Nephron (organoid): ENCODE data around the gene ITGB6.

Experiments used
- H3K27ac Mint-ChIP-seq, 3 experiments: 2 replicates each; pipeline ENCODE4 v1.8.0; 2020; ENCODE audit warnings: mixed read lengths in 3 of 3, mild to moderate bottlenecking in 2 of 3, moderate library complexity in 1 of 3
- H3K27me3 Mint-ChIP-seq: 2 replicates; pipeline ENCODE4 v1.8.0; 2021; ENCODE audit warnings: low read depth, mild to moderate bottlenecking, moderate library complexity, mixed read lengths
- H3K36me3 Mint-ChIP-seq: 2 replicates; pipeline ENCODE4 v1.8.0; 2020; ENCODE audit warnings: low read depth, mixed read lengths
- H3K4me1 Mint-ChIP-seq: 2 replicates; pipeline ENCODE4 v1.8.0; 2020; ENCODE audit warnings: mixed read lengths
- H3K4me3 Mint-ChIP-seq, 3 experiments: 2 replicates each; pipeline ENCODE4 v1.8.0; 2020; ENCODE audit warnings: mild to moderate bottlenecking in 3 of 3, mixed read lengths in 3 of 3, moderate library complexity in 2 of 3
- H3K9me3 Mint-ChIP-seq: 2 replicates; pipeline ENCODE4 v1.8.0; 2020; ENCODE audit warnings: mixed read lengths
- TF ChIP-seq, protein P1 (sequence below), 3 experiments: fragments of 200-600 bp; sonication (generic); IDR thresholded peaks; one replicate each; pipeline ENCODE4 v1.5.0; 2021; ENCODE audit warnings: antibody characterized with exemption in 3 of 3; ENCODE audit not compliant: unreplicated experiment in 3 of 3

The ITGB6 gene

GRCh38 chr2:160068906-160069305 lies 131.2 kb downstream of the ITGB6 start:
- Mint-ChIP-seq H3K27ac (peak overlapping the region in 2 of 3 experiments; percentile 64 to 80), H3K36me3 (peaks cover 4% of the 10 kb centered on the region), H3K4me3 (no peak overlapping the region), H3K9me3 (peaks cover 23% of the 10 kb centered on the region), H3K4me1 (peaks cover 3% of the 10 kb centered on the region), H3K27me3 (no peaks in the 10 kb centered on the region)
- TF ChIP-seq, protein P1, sequence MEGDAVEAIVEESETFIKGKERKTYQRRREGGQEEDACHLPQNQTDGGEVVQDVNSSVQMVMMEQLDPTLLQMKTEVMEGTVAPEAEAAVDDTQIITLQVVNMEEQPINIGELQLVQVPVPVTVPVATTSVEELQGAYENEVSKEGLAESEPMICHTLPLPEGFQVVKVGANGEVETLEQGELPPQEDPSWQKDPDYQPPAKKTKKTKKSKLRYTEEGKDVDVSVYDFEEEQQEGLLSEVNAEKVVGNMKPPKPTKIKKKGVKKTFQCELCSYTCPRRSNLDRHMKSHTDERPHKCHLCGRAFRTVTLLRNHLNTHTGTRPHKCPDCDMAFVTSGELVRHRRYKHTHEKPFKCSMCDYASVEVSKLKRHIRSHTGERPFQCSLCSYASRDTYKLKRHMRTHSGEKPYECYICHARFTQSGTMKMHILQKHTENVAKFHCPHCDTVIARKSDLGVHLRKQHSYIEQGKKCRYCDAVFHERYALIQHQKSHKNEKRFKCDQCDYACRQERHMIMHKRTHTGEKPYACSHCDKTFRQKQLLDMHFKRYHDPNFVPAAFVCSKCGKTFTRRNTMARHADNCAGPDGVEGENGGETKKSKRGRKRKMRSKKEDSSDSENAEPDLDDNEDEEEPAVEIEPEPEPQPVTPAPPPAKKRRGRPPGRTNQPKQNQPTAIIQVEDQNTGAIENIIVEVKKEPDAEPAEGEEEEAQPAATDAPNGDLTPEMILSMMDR (IDR thresholded peaks at IDR 0.05; ENCODE audit: unreplicated experiment in 3 of 3): no peak

GRCh38 chr2:160064916-160065315 lies 135.2 kb downstream of the ITGB6 start:
- Mint-ChIP-seq H3K4me1 (peaks cover 10% of the 10 kb centered on the region), H3K4me3 (peak overlapping the region in 2 of 3 experiments; percentile 54 to 58), H3K27ac (peak overlapping the region in 1 of 3 experiments; percentile 33), H3K36me3 (peaks cover 4% of the 10 kb centered on the region), H3K9me3 (peaks cover 15% of the 10 kb centered on the region), H3K27me3 (peaks cover 16% of the 10 kb centered on the region)
- TF ChIP-seq, protein P1 (IDR thresholded peaks at IDR 0.05; ENCODE audit: unreplicated experiment in 3 of 3): no peak

DNA sequence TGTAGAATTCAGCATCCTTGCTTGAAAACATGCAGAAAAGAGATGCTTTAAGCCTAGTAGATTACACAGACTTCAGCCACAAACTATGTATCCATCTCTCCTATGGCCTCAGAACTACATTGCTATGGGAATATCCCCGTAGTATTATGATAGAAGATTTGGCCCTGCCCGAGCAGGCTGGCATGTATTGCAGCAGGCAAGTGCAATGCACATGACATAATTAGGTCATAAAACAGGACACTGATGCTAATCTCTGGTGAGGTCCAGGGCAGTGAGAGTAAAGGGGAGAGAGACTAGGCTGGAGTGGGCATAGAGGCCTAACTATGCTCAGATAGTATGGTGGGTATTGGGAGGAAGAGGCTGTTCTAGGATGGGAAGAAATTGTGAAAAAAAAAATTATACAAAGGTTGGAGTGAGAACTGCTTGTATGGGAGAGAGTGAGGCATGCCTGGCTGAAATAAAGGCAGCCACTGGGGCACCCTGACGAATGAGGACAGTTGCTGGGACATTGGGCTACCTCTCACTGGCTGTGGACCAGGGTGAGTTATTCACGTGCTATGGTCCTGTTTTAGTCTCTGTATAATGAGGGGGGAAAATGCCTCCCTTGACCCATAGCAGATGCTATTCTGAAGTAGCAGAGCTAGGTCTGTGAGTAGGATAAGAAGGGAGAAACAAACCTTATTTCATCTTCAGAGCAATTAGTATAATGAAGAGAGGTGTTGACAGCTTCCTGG lies 136.0 kb downstream of the ITGB6 start:
- Mint-ChIP-seq H3K36me3 (peaks cover 4% of the 10 kb centered on the region), H3K27me3 (peaks cover 17% of the 10 kb centered on the region), H3K27ac (peak overlapping the region in 2 of 3 experiments; percentile 5 to 39), H3K9me3 (peaks cover 15% of the 10 kb centered on the region), H3K4me1 (peaks cover 10% of the 10 kb centered on the region), H3K4me3 (peak overlapping the region in 2 of 3 experiments; percentile 45 to 89)
- TF ChIP-seq, protein P1 (IDR thresholded peaks at IDR 0.05; ENCODE audit: unreplicated experiment in 3 of 3): no peak

DNA sequence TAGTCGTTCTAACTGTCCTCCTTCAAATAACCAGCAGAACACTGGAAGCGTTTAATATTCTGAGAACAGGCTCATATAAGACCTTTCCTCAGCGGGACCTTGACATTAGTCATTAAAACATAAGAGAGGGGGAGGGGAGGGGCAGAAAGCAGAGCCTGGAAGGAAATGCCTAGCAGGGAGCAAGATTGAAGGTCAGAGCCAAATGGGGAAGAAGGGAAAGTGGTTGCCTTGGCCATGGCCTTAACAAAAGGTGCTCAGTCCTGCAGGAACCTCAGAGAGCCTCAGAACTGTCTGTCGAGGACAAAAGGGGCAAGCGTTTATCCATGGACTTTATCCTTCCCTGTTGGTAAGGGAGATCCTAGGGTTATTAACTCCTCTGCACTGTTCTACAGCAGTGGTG lies 136.8 kb downstream of the ITGB6 start:
- H3K4me1 Mint-ChIP-seq: peaks cover 10% of the 10 kb centered on the region
- peaks cover 4% of the 10 kb centered on the region for H3K36me3 Mint-ChIP-seq
- peaks cover 19% of the 10 kb centered on the region for H3K27me3 Mint-ChIP-seq

GRCh38 chr2:160062292-160063005 lies 137.6 kb downstream of the ITGB6 start, which contains the start of gene PLA2R1:
Gene PLA2R1, minus strand, starts transcription at chr2:160062615. Its CDS starts 212 bp downstream, at chr2:160062403.
- H3K9me3 Mint-ChIP-seq: peaks cover 8% of the 10 kb centered on the region
- TF ChIP-seq, protein P1 (IDR thresholded peaks at IDR 0.05; ENCODE audit: unreplicated experiment in 3 of 3): no peak
- peak within 1 kb of the TSS; percentile 49 to 89 (median 85) for H3K27ac Mint-ChIP-seq
- peaks cover 19% of the 10 kb centered on the region for H3K27me3 Mint-ChIP-seq
- peaks cover 4% of the 10 kb centered on the region for H3K36me3 Mint-ChIP-seq
- H3K4me3 Mint-ChIP-seq: peak within 1 kb of the TSS; percentile 82 to 89 (median 89)
- peaks cover 13% of the 10 kb centered on the region for H3K4me1 Mint-ChIP-seq

More for the DNA sequence above, 136.8 kb downstream of the ITGB6 start:
- H3K9me3 Mint-ChIP-seq: peaks cover 10% of the 10 kb centered on the region
- H3K4me3 Mint-ChIP-seq: peak overlapping the region; percentile 82 to 89 (median 89)
- H3K27ac Mint-ChIP-seq: peak overlapping the region; percentile 49 to 89 (median 85)
- TF ChIP-seq, protein P1 (IDR thresholded peaks at IDR 0.05; ENCODE audit: unreplicated experiment in 3 of 3): no peak
